CD14-positive monocyte (primary cell): ENCODE results near the gene ATAD2B. TPM values are rescaled to one million over a fixed set of nuclear protein-coding genes. Genes with fewer than 3 reads are reported as not detected.

Experiments
- DNase-seq, 3 donors: peaks; one replicate each; pipeline ENCODE4 v3.0.0-alpha.2; 2011 to 2022
- H2AFZ ChIP-seq: 2 replicates; pipeline ENCODE4 v1.6.0; 2012; ENCODE audit warnings: mild to moderate bottlenecking, low read depth, low read length, inconsistent platforms; ENCODE audit not compliant: insufficient read depth, poor library complexity, severe bottlenecking
- H3K27ac ChIP-seq, 2 donors: 1 replicate in 1 of 2; 2 replicates in 1 of 2; pipeline ENCODE4 v1.5.1; 2012 to 2013; ENCODE audit warnings: low read length in 2 of 2, control low read depth in 1 of 2, inconsistent platforms in 1 of 2, low read depth in 1 of 2, mild to moderate bottlenecking in 1 of 2
- H3K27me3 ChIP-seq, 2 donors: one replicate each; pipeline versions ENCODE4 v1.6.0 to v1.6.1; 2011 to 2013; ENCODE audit warnings: low read length in 2 of 2; ENCODE audit not compliant: control insufficient read depth in 2 of 2, insufficient read depth in 2 of 2
- H3K36me3 ChIP-seq, 2 donors: replicated peaks in 1 of 2; 1 replicate in 1 of 2; 2 replicates in 1 of 2; pipeline versions ENCODE4 v1.5.1 to v1.6.1; 2012 to 2013; ENCODE audit warnings: low read length in 2 of 2, control low read depth in 1 of 2, inconsistent platforms in 1 of 2, mild to moderate bottlenecking in 1 of 2; ENCODE audit not compliant: insufficient read depth in 2 of 2, control insufficient read depth in 1 of 2
- H3K4me1 ChIP-seq, 2 donors: 1 replicate in 1 of 2; 2 replicates in 1 of 2; pipeline versions ENCODE4 v1.5.1 to v1.6.1; 2012 to 2013; ENCODE audit warnings: low read length in 2 of 2, control low read depth in 1 of 2, inconsistent platforms in 1 of 2, mild to moderate bottlenecking in 1 of 2, moderate library complexity in 1 of 2; ENCODE audit not compliant: insufficient read depth in 2 of 2, control insufficient read depth in 1 of 2
- H3K4me2 ChIP-seq: replicated peaks from 2 replicates; pipeline ENCODE3; 2012; ENCODE audit warnings: low read length, moderate library complexity, mild to moderate bottlenecking; ENCODE audit not compliant: poor library complexity, severe bottlenecking; ENCODE audit errors: extremely low read depth
- H3K4me3 ChIP-seq, 3 experiments: fragments of 200-600 bp in 1 of 3; sonication (generic) in 1 of 3; replicated peaks in 1 of 3; 1 replicate in 2 of 3; 2 replicates in 1 of 3; pipeline ENCODE4 v1.5.1; 2011 to 2013; ENCODE audit warnings: low read length in 3 of 3, mild to moderate bottlenecking in 3 of 3, control low read depth in 2 of 3, low read depth in 2 of 3, inconsistent platforms in 1 of 3, moderate library complexity in 1 of 3
- H3K79me2 ChIP-seq: 2 replicates; pipeline ENCODE4 v1.6.0; 2012; ENCODE audit warnings: mild to moderate bottlenecking, control low read depth, inconsistent platforms, low read length, moderate library complexity; ENCODE audit not compliant: insufficient read depth
- H3K9ac ChIP-seq: 2 replicates; pipeline ENCODE4 v1.6.0; 2017; ENCODE audit warnings: low read length, mild to moderate bottlenecking; ENCODE audit not compliant: insufficient read depth, poor library complexity, severe bottlenecking
- H3K9me3 ChIP-seq, 2 donors: replicated peaks in 1 of 2; 1 replicate in 1 of 2; 2 replicates in 1 of 2; pipeline versions ENCODE4 v1.5.1 to v1.6.1; 2012 to 2013; ENCODE audit warnings: low read length in 2 of 2, control low read depth in 1 of 2; ENCODE audit not compliant: control insufficient read depth in 1 of 2, insufficient read depth in 1 of 2
- H4K20me1 ChIP-seq: 2 replicates; pipeline ENCODE4 v1.6.0; 2012; ENCODE audit warnings: mild to moderate bottlenecking, low read length, control low read depth, moderate library complexity; ENCODE audit not compliant: insufficient read depth
- H3K27ac Mint-ChIP-seq, 7 donors: one replicate each; pipeline ENCODE4 v1.8.0; 2020; ENCODE audit warnings: mild to moderate bottlenecking in 7 of 7, mixed read lengths in 7 of 7, moderate library complexity in 6 of 7, inconsistent platforms in 2 of 7
- H3K27me3 Mint-ChIP-seq, 3 donors: one replicate each; pipeline ENCODE4 v1.8.0; 2021 to 2022; ENCODE audit warnings: low read depth in 3 of 3, mild to moderate bottlenecking in 3 of 3, mixed read lengths in 3 of 3, moderate library complexity in 3 of 3, inconsistent platforms in 1 of 3
- H3K36me3 Mint-ChIP-seq, 2 donors: one replicate each; pipeline ENCODE4 v1.8.0; 2020; ENCODE audit warnings: mixed read lengths in 2 of 2, inconsistent platforms in 1 of 2, mild to moderate bottlenecking in 1 of 2
- H3K4me1 Mint-ChIP-seq: one replicate; pipeline ENCODE4 v1.8.0; 2020; ENCODE audit warnings: mild to moderate bottlenecking, mixed read lengths
- H3K4me3 Mint-ChIP-seq, 2 donors: one replicate each; pipeline ENCODE4 v1.8.0; 2020; ENCODE audit warnings: mild to moderate bottlenecking in 2 of 2, mixed read lengths in 2 of 2, moderate library complexity in 1 of 2
- H3K9me3 Mint-ChIP-seq, 7 donors: one replicate each; pipeline ENCODE4 v1.8.0; 2020 to 2022; ENCODE audit warnings: mixed read lengths in 7 of 7, mild to moderate bottlenecking in 6 of 7, moderate library complexity in 6 of 7, inconsistent platforms in 2 of 7
- CTCF ChIP-seq: fragments of 200-600 bp; IDR thresholded peaks from one replicate; pipeline ENCODE4 v1.8.0; 2022; ENCODE audit warnings: antibody characterized with exemption, mild to moderate bottlenecking
- WGBS: methylation state at CpG from one replicate; pipeline ENCODE4 v1.1.5; 2013; ENCODE audit warnings: missing lambda C conversion rate; ENCODE audit not compliant: insufficient coverage; 5-methylcytosine and 5-hydroxymethylcytosine counted together
- intact Hi-C, 2 donors: fragments of 100-400 bp; cut with micrococcal nuclease; formaldehyde crosslinking; loops; one replicate each; pipeline versions ENCODE4 v1.15.0 to v1.15.1; 2023
- polyA plus RNA-seq, 3 donors: library from polyadenylated mRNA; depleted of rRNA in 1 of 3; unstranded in 2 of 3; stranded (reverse) in 1 of 3; fragments of 300-500 nt in 2 of 3; fragments of >200 nt in 1 of 3; fragmentation: Illumina TruSeq in 2 of 3; gene quantifications; 1 replicate in 2 of 3; 2 replicates in 1 of 3; pipeline ENCODE4 v1.2.3, GENCODE V29; 2012 to 2021

The ATAD2B gene
- polyA plus RNA-seq, 3 donors, result 4.9 to 12.1 (median 7.2) TPM

DNA sequence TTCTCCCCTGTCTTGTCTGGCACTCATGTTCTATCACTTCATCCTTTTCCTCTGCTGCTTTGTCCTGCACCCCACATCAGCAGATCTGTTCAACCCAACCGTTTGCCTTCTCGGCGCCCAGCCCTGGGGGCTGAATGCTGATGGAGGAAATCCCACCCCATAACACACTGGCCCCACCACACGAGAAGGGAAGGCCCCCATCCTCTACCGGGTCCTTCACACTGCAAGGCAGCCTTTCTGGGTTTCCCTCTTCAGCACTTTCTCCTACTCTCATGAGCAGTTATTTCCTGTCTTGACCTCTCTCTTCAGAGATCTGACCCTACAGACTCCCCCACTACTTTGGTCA is 227.4 kb downstream of the ATAD2B start:
- Mint-ChIP-seq H3K9me3 (peaks cover 3 to 10% (median 7%) of the 10 kb centered on the region in 7 donors), H3K36me3 (peaks cover 16 to 26% of the 10 kb centered on the region in 2 donors), H3K4me3 (no peak overlapping the region), H3K27me3 (peaks cover 0 to 7% (median 0%) of the 10 kb centered on the region in 3 donors), H3K4me1 (peaks cover 6% of the 10 kb centered on the region), H3K27ac (no peak overlapping the region)
- Histone ChIP-seq H3K79me2 (no peaks in the 10 kb centered on the region), H3K27me3 (no peaks in the 10 kb centered on the region), H3K27ac (no peak overlapping the region), H4K20me1 (no peaks in the 10 kb centered on the region), H3K9ac (no peak overlapping the region), H2AFZ (no peak overlapping the region), H3K4me1 (peaks cover 0 to 6% of the 10 kb centered on the region in 2 donors), H3K9me3 (no peaks in the 10 kb centered on the region), H3K36me3 (peaks cover 0 to 6% of the 10 kb centered on the region in 2 donors), H3K4me2 (no peak overlapping the region), H3K4me3 (no peak overlapping the region)
- intact Hi-C loops, result no loop called here
- TF ChIP-seq CTCF, result no peak
- DNase-seq, result no peak
- 89% methylated on average over 4 of the region's 5 CpGs for WGBS

DNA sequence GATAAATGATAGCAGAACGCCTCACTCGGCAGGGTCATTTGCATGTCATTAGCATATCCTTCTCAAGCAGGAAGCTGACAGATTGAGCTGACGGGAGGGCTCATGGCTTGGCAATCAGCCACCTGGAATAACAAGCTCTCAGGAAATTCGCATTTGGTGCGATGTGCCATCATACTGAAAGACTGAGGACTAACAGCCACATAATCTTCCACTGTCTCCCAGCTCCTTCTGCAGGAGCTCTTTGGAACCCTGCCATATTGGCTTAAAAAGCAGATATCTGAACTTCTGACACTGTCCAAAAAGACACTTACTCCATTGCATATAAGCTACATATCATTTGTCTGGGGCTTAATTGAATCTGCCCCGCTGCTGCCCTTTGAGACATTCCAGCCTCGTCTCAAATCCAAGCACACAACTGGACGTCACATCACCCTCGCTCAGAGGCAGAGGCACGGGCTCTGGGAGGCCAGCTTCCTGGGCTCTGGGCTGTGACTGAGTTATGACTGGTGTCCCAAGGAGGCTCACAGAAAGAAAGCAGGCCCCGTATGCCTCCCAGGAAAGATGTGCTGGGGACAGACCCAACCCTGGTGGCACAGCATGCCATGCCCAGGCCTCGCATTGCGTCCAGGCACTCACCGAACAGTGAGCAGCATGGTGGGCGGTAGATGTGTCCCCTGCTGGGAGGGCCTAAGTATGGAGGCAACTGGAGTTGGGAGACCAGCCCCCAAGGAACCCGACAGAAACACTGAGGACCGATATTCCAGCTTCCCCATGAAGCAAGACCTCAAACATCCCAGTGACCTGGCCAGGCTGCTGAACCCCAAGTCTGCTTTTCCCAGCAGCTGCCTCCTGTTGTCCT is 228.0 kb downstream of the ATAD2B start:
- Histone ChIP-seq H3K4me1 (peaks cover 0 to under 1% of the 10 kb centered on the region in 2 donors), H2AFZ (no peak overlapping the region), H4K20me1 (no peaks in the 10 kb centered on the region), H3K27me3 (no peaks in the 10 kb centered on the region), H3K9ac (no peak overlapping the region), H3K4me3 (no peak overlapping the region), H3K79me2 (no peaks in the 10 kb centered on the region), H3K27ac (no peak overlapping the region), H3K9me3 (no peaks in the 10 kb centered on the region), H3K4me2 (no peak overlapping the region), H3K36me3 (peaks cover 0 to 6% of the 10 kb centered on the region in 2 donors)
- Mint-ChIP-seq H3K27me3 (peaks cover 0 to 7% (median 0%) of the 10 kb centered on the region in 3 donors), H3K4me3 (no peak overlapping the region), H3K27ac (no peak overlapping the region), H3K9me3 (peaks cover 3 to 9% (median 7%) of the 10 kb centered on the region in 7 donors), H3K4me1 (peaks cover 6% of the 10 kb centered on the region), H3K36me3 (peaks cover 16 to 26% of the 10 kb centered on the region in 2 donors)
- TF ChIP-seq CTCF, result no peak
- intact Hi-C loops, result no loop called here
- no peak for DNase-seq
- 95% methylated on average over 13 of the region's 17 CpGs for WGBS

Other genes with a start within 250 kb of the ATAD2B start
- 1 to 10 TPM; 2.0 to 6.8 (median 5.5) TPM for gene UBXN2A, start 13.3 kb upstream of the ATAD2B start, polyA plus RNA-seq
- gene MFSD2B, start 83.0 kb upstream of the ATAD2B start, polyA plus RNA-seq, result under 1 TPM in 2 of 3 donors, not detected in 1; 0.03 to 0.46 TPM
- gene WDCP, start 120.3 kb upstream of the ATAD2B start, polyA plus RNA-seq, result 1 to 10 TPM in 1 of 3 donors, under 1 TPM in 2; 0.43 to 1.3 (median 0.69) TPM
- gene FKBP1B, start 122.6 kb upstream of the ATAD2B start, polyA plus RNA-seq, result 10 to 100 TPM in 1 of 3 donors, 1 to 10 TPM in 2; 5.2 to 10.1 (median 7.2) TPM
- gene SF3B6, start 149.2 kb upstream of the ATAD2B start, polyA plus RNA-seq, result 100 to 1,000 TPM in 2 of 3 donors, 10 to 100 TPM in 1; 67.6 to 172 (median 146) TPM
- gene TP53I3, start 157.7 kb upstream of the ATAD2B start, polyA plus RNA-seq, result 10 to 100 TPM; 24.5 to 41.7 (median 34.9) TPM
- gene PFN4, start 196.2 kb upstream of the ATAD2B start, polyA plus RNA-seq, result not detected
- 10 to 100 TPM in 1 of 3 donors, 1 to 10 TPM in 2; 6.5 to 16.1 (median 7.5) TPM for gene FAM228B, start 196.3 kb upstream of the ATAD2B start, polyA plus RNA-seq
- gene FAM228A, start 247.9 kb upstream of the ATAD2B start, polyA plus RNA-seq, result under 1 TPM in 2 of 3 donors, not detected in 1; 0.09 to 0.17 TPM